SK-N-SH (cell line): ENCODE data around the gene ZDHHC19. TPM values are rescaled to one million over a fixed set of nuclear protein-coding genes. Genes with fewer than 3 reads are reported as not detected.

Source experiments
- CTCF ChIA-PET: fragments of 300-600, 350-600 bp; formaldehyde crosslinking; extraction: SDS; loops from one replicate; lab custom pipeline; 2021; lab: Yijun Ruan, JAX
- POLR2A ChIA-PET: fragments of 350-600 bp; sonication (Branson Sonifier 250); formaldehyde crosslinking; extraction: SDS; loops from one replicate; lab custom pipeline; 2020; ENCODE audit warnings: antibody characterized with exemption, inconsistent platforms; lab: Yijun Ruan, JAX
- DNase-seq: peaks from one replicate; pipeline ENCODE4 v3.0.0; 2012
- H2AFZ ChIP-seq: fragments of 200-600 bp; sonication (generic); 2 replicates; pipeline ENCODE4 v1.8.1; 2016; ENCODE audit warnings: antibody characterized with exemption, mild to moderate bottlenecking, low read depth
- H3F3A ChIP-seq: fragments of 200-600 bp; sonication (generic); replicated peaks from 2 replicates; pipeline ENCODE3; 2016; ENCODE audit warnings: antibody characterized with exemption, mild to moderate bottlenecking; ENCODE audit not compliant: insufficient read depth
- H3K27ac ChIP-seq, 2 experiments: fragments of 200-500 bp in 1 of 2; fragments of 200-600 bp in 1 of 2; sonication (Bioruptor generic) in 1 of 2; sonication (generic), shearing (Covaris generic) in 1 of 2; 2 replicates each; pipeline versions ENCODE4 v1.5.1 to v1.6.1; 2014 to 2016; ENCODE audit warnings: low read depth in 2 of 2, inconsistent platforms in 1 of 2, low read length in 1 of 2, mild to moderate bottlenecking in 1 of 2, mixed read lengths in 1 of 2
- H3K27me3 ChIP-seq: fragments of 200-600 bp; sonication (generic), shearing (Covaris generic); 2 replicates; pipeline ENCODE4 v1.6.1; 2016; ENCODE audit warnings: mixed run types; ENCODE audit not compliant: insufficient read depth
- H3K36me3 ChIP-seq, 2 experiments: fragments of 200-500 bp in 1 of 2; fragments of 200-600 bp in 1 of 2; sonication (Bioruptor generic) in 1 of 2; sonication (generic) in 1 of 2; replicated peaks in 1 of 2; 2 replicates each; pipeline versions ENCODE3 to v1.5.1; 2014 to 2016; ENCODE audit warnings: low read length in 1 of 2, mild to moderate bottlenecking in 1 of 2; ENCODE audit not compliant: insufficient read depth in 2 of 2, control insufficient read depth in 1 of 2
- H3K4me1 ChIP-seq, 2 experiments: fragments of 200-500 bp in 1 of 2; fragments of 200-600 bp in 1 of 2; sonication (Bioruptor generic) in 1 of 2; sonication (generic), shearing (Covaris generic) in 1 of 2; 2 replicates each; pipeline versions ENCODE4 v1.5.1 to v1.6.1; 2014 to 2016; ENCODE audit warnings: low read depth in 1 of 2, low read length in 1 of 2, mixed run types in 1 of 2; ENCODE audit not compliant: insufficient read depth in 2 of 2, control insufficient read depth in 1 of 2
- H3K4me2 ChIP-seq: fragments of 200-600 bp; sonication (generic), shearing (Covaris generic); 2 replicates; pipeline ENCODE4 v1.6.1; 2017; ENCODE audit warnings: mixed run types
- H3K4me3 ChIP-seq, 2 experiments: fragments of 200-500 bp in 1 of 2; fragments of 200-600 bp in 1 of 2; sonication (Bioruptor generic) in 1 of 2; sonication (generic), shearing (Covaris generic) in 1 of 2; 2 replicates each; pipeline versions ENCODE4 v1.5.1 to v1.8.1; 2014 to 2016; ENCODE audit warnings: low read depth in 2 of 2, inconsistent platforms in 1 of 2, low read length in 1 of 2, mild to moderate bottlenecking in 1 of 2, mixed read lengths in 1 of 2, moderate library complexity in 1 of 2
- H3K79me2 ChIP-seq: fragments of 200-600 bp; sonication (generic); 2 replicates; pipeline ENCODE4 v1.8.1; 2017; ENCODE audit warnings: mild to moderate bottlenecking; ENCODE audit not compliant: insufficient read depth
- H3K9ac ChIP-seq: fragments of 200-600 bp; sonication (generic); 2 replicates; pipeline ENCODE4 v1.6.1; 2017; ENCODE audit warnings: mixed run types
- H3K9me2 ChIP-seq: fragments of 200-600 bp; sonication (generic); 2 replicates; pipeline ENCODE4 v1.6.1; 2017; ENCODE audit warnings: mixed run types
- H3K9me3 ChIP-seq: fragments of 200-600 bp; sonication (generic); 2 replicates; pipeline ENCODE4 v1.6.1; 2017; ENCODE audit warnings: mixed run types, mild to moderate bottlenecking, moderate library complexity
- H4K20me1 ChIP-seq: fragments of 200-600 bp; sonication (generic); 2 replicates; pipeline ENCODE4 v1.6.1; 2017; ENCODE audit warnings: mild to moderate bottlenecking, mixed run types; ENCODE audit not compliant: insufficient read depth
- MXI1 ChIP-seq: IDR thresholded peaks from 2 replicates; pipeline ENCODE4 v1.6.1; 2012; ENCODE audit warnings: mild to moderate bottlenecking, low read depth, low read length, improper control_type of control experiment
- TEAD4 ChIP-seq: IDR thresholded peaks from 2 replicates; pipeline ENCODE4 v1.4.0; 2012; ENCODE audit warnings: mild to moderate bottlenecking, borderline replicate concordance; ENCODE audit not compliant: insufficient read depth
- ZBTB33 ChIP-seq: IDR thresholded peaks from 2 replicates; pipeline ENCODE4 v1.4.0; 2012; ENCODE audit warnings: low read depth, borderline replicate concordance
- WGBS: methylation state at CpG from one replicate; pipeline ENCODE4 v1.1.6; 2017; ENCODE audit warnings: low lambda C conversion rate; 5-methylcytosine and 5-hydroxymethylcytosine counted together
- polyA plus RNA-seq, 3 experiments: library from polyadenylated mRNA; depleted of rRNA; stranded (reverse); fragments of >200 nt; gene quantifications; 2 replicates each; pipeline ENCODE4 v1.2.3, GENCODE V29; 2012

Gene ZDHHC19
- polyA plus RNA-seq, 1 of the 3 experiments (the other 2 are of a cell fraction): not detected

GRCh38 chr3:196208942-196209695, 2.1 kb downstream of the ZDHHC19 start:
- TF ChIP-seq TEAD4: no peak
- H3K27ac ChIP-seq: no peak overlapping the region
- no peak overlapping the region for H3K4me3 ChIP-seq
- CTCF ChIA-PET: interaction anchor here (1.0 kb wide), 1 partner anchor 44 kb away, joined by 3 read pairs; no protein-coding TSS in a partner anchor
- 93% methylated on average over 11 of the region's 24 CpGs for WGBS
- H3F3A ChIP-seq: no peaks in the 10 kb centered on the region
- no peaks in the 10 kb centered on the region for H3K79me2 ChIP-seq
- H3K4me1 ChIP-seq: peaks cover 0 to 7% of the 10 kb centered on the region in 2 experiments; a peak in 1 of 4 replicates
- H3K9me2 ChIP-seq: no peaks in the 10 kb centered on the region
- DNase-seq: no peak
- no peaks in the 10 kb centered on the region for H3K9me3 ChIP-seq
- no peak overlapping the region for H3K9ac ChIP-seq
- no peaks in the 10 kb centered on the region for H3K36me3 ChIP-seq
- no peak overlapping the region for H2AFZ ChIP-seq
- no peaks in the 10 kb centered on the region for H4K20me1 ChIP-seq
- H3K27me3 ChIP-seq: no peaks in the 10 kb centered on the region
- POLR2A ChIA-PET: no interaction called here
- no peak overlapping the region for H3K4me2 ChIP-seq

GRCh38 chr3:196207833-196208607, 3.2 kb downstream of the ZDHHC19 start:
- H3K36me3 ChIP-seq: no peaks in the 10 kb centered on the region
- no peaks in the 10 kb centered on the region for H3K9me2 ChIP-seq
- H3K27ac ChIP-seq: no peak overlapping the region
- peak overlapping the region; percentile 95; the same call in 1 of the 2 replicates for H2AFZ ChIP-seq
- peak; percentile 99 for DNase-seq
- H3K79me2 ChIP-seq: no peaks in the 10 kb centered on the region
- H3F3A ChIP-seq: no peaks in the 10 kb centered on the region
- H4K20me1 ChIP-seq: no peaks in the 10 kb centered on the region
- H3K9ac ChIP-seq: no peak overlapping the region
- H3K27me3 ChIP-seq: no peaks in the 10 kb centered on the region
- TF ChIP-seq MXI1 (peak; percentile 66; the same call in 1 of the 2 replicates), ZBTB33 (no peak)
- TF ChIP-seq, all 33 proteins: peak for 1
- Histone ChIP-seq H3K4me3 (peak overlapping the region; percentile 48 to 61; a peak in 3 of 4 replicates), H3K9me3 (no peaks in the 10 kb centered on the region), H3K4me2 (peak overlapping the region; percentile 70), H3K4me1 (peaks cover 0 to 7% of the 10 kb centered on the region in 2 experiments; a peak in 1 of 4 replicates)
- POLR2A ChIA-PET: interaction anchor here (0.9 kb wide), 1 partner anchor 133 kb away, joined by 3 read pairs; no protein-coding TSS in a partner anchor
- 27% methylated on average over 42 of the region's 49 CpGs for WGBS
- CTCF ChIA-PET: interaction anchor here (1.4 kb wide), 2 partner anchors 11 to 26 kb away, joined by 5 to 9 read pairs; no protein-coding TSS in a partner anchor
